Peyer's patch (tissue), 4 donors: Measurements from ENCODE around the gene GFER.

Source experiments
- CTCF ChIP-seq, 6 experiments: fragments of 450-650 bp in 4 of 6; fragments of 200-600 bp in 2 of 6; sonication (generic) in 1 of 6; IDR thresholded peaks; one replicate each; pipeline ENCODE4 v1.5.1; 2017 to 2019; ENCODE audit warnings: antibody characterized with exemption in 6 of 6, mild to moderate bottlenecking in 3 of 6, moderate library complexity in 1 of 6
- POLR2A ChIP-seq, 2 donors: fragments of 450-650 bp; IDR thresholded peaks; one replicate each; pipeline ENCODE4 v1.5.1; 2017; ENCODE audit warnings: antibody characterized with exemption in 2 of 2, mild to moderate bottlenecking in 2 of 2, moderate library complexity in 2 of 2

GRCh38 chr16:2015117-2015946 lies 31.3 kb downstream of the GFER start:
- TF ChIP-seq POLR2A (IDR thresholded peaks at IDR 0.05) (peak in 1 of 2 donors; percentile 34), CTCF (IDR thresholded peaks at IDR 0.05) (peak in 1 of 6 experiments; percentile 3)
